NCI-H146 (cell line): ENCODE results near the gene GLT8D1.
"Not testable (repeated sequence)": the region's sequence is repeated elsewhere in the genome, so short reads cannot be mapped to it uniquely, and the experiment has no call there.

Experiments
- DNase-seq: peaks from one replicate; lab custom pipeline; 2025; lab: John Stamatoyannopoulos, UW

Gene GLT8D1

GRCh38 chr3:52705688-52706686 lies at the start of gene GLT8D1, which contains the start of gene SPCS1:
GLT8D1 (minus strand) TSS chr3:52705791; CDS start chr3:52700460, 5,331 bp downstream.
SPCS1 (plus strand) TSS chr3:52706106; CDS start chr3:52706247, 141 bp downstream.
- DNase-seq: peak; percentile 78

- DNase-seq: no peak
Measured at GRCh38 chr3:52754373-52754772, 48.8 kb upstream of the GLT8D1 start.

- no peak for DNase-seq
Measured at GRCh38 chr3:52752045-52752660, 46.6 kb upstream of the GLT8D1 start.

- no peak for DNase-seq
Measured at GRCh38 chr3:52743721-52744120, 38.1 kb upstream of the GLT8D1 start.

GRCh38 chr3:52743152-52743551 lies 37.6 kb upstream of the GLT8D1 start:
- no peak for DNase-seq

- no peak for DNase-seq
Measured at GRCh38 chr3:52742418-52743041, 36.9 kb upstream of the GLT8D1 start.

- DNase-seq: no peak
Measured at GRCh38 chr3:52739730-52740129, 34.1 kb upstream of the GLT8D1 start.

- no peak for DNase-seq
Measured at GRCh38 chr3:52733256-52733891, 27.8 kb upstream of the GLT8D1 start.

GRCh38 chr3:52731590-52731989 lies 26.0 kb upstream of the GLT8D1 start:
- DNase-seq: no peak

- no peak for DNase-seq
Measured at GRCh38 chr3:52730681-52731080, 25.1 kb upstream of the GLT8D1 start.

- not testable (repeated sequence) for DNase-seq
Measured at GRCh38 chr3:52728753-52729152, 23.2 kb upstream of the GLT8D1 start.

GRCh38 chr3:52724511-52724910 lies 18.9 kb upstream of the GLT8D1 start:
- no peak for DNase-seq

GRCh38 chr3:52723935-52724334 lies 18.3 kb upstream of the GLT8D1 start:
- DNase-seq: no peak

GRCh38 chr3:52722491-52722890 lies 16.9 kb upstream of the GLT8D1 start:
- DNase-seq: no peak

- no peak for DNase-seq
Measured at GRCh38 chr3:52721730-52722008, 16.1 kb upstream of the GLT8D1 start.

GRCh38 chr3:52721002-52721729 lies 15.6 kb upstream of the GLT8D1 start:
- no peak for DNase-seq

GRCh38 chr3:52719618-52720017 lies 14.0 kb upstream of the GLT8D1 start:
- no peak for DNase-seq

GRCh38 chr3:52715714-52716305 lies 10.2 kb upstream of the GLT8D1 start:
- DNase-seq: no peak

GRCh38 chr3:52714335-52715302 lies 9.0 kb upstream of the GLT8D1 start:
- no peak for DNase-seq
